Neural progenitor cell (in vitro differentiated cells): ENCODE measurements around the gene KRTAP29-1. TPM values are rescaled to one million over a fixed set of nuclear protein-coding genes. Genes with fewer than 3 reads are reported as not detected.

Experiments
- DNase-seq: peaks from one replicate; pipeline ENCODE4 v3.0.0-alpha.2; 2016; ENCODE audit warnings: low spot score
- H2AFZ ChIP-seq: fragments of 200-600 bp; sonication (generic); replicated peaks from 2 replicates; pipeline ENCODE4 v1.6.1; 2016; ENCODE audit warnings: antibody characterized with exemption
- H3F3A ChIP-seq: fragments of 200-600 bp; sonication (generic); 2 replicates; pipeline ENCODE4 v1.6.1; 2016; ENCODE audit warnings: antibody characterized with exemption, low read depth
- H3K27ac ChIP-seq: fragments of 200-600 bp; sonication (generic); 2 replicates; pipeline ENCODE4 v1.5.1; 2016; ENCODE audit warnings: mild to moderate bottlenecking
- H3K27me3 ChIP-seq: fragments of 200-600 bp; sonication (generic); 2 replicates; pipeline ENCODE4 v1.6.1; 2016; ENCODE audit warnings: mild to moderate bottlenecking, moderate library complexity
- H3K36me3 ChIP-seq: fragments of 200-600 bp; sonication (generic); 2 replicates; pipeline ENCODE4 v1.5.1; 2016
- H3K4me1 ChIP-seq: fragments of 200-600 bp; sonication (generic); 2 replicates; pipeline ENCODE4 v1.6.1; 2016; ENCODE audit warnings: mixed run types
- H3K4me2 ChIP-seq: fragments of 200-600 bp; sonication (generic); 2 replicates; pipeline ENCODE4 v1.6.1; 2016
- H3K4me3 ChIP-seq: fragments of 200-600 bp; sonication (generic); 2 replicates; pipeline ENCODE4 v1.5.1; 2016
- H3K79me2 ChIP-seq: fragments of 200-600 bp; sonication (generic); 2 replicates; pipeline ENCODE4 v1.6.1; 2016; ENCODE audit warnings: low read depth
- H3K9ac ChIP-seq: fragments of 200-600 bp; sonication (generic); 2 replicates; pipeline ENCODE4 v1.6.1; 2016
- H3K9me3 ChIP-seq: fragments of 200-600 bp; sonication (generic); 2 replicates; pipeline ENCODE4 v1.5.1; 2016; ENCODE audit warnings: low read depth
- H4K20me1 ChIP-seq: fragments of 200-600 bp; sonication (generic); 2 replicates; pipeline ENCODE4 v1.6.1; 2016; ENCODE audit warnings: low read depth
- H3K27ac Mint-ChIP-seq: 3 replicates; pipeline ENCODE4 v1.8.0; 2021; ENCODE audit warnings: mixed read lengths
- H3K27me3 Mint-ChIP-seq: 2 replicates; pipeline ENCODE4 v1.8.0; 2022; ENCODE audit warnings: low read depth, mild to moderate bottlenecking, inconsistent platforms, moderate library complexity, mixed read lengths; ENCODE audit not compliant: insufficient read depth
- H3K36me3 Mint-ChIP-seq: 3 replicates; pipeline ENCODE4 v1.8.0; 2021; ENCODE audit warnings: mixed read lengths
- H3K4me1 Mint-ChIP-seq: 3 replicates; pipeline ENCODE4 v1.8.0; 2021; ENCODE audit warnings: mixed read lengths
- H3K4me3 Mint-ChIP-seq: 3 replicates; pipeline ENCODE4 v1.8.0; 2021; ENCODE audit warnings: mild to moderate bottlenecking, moderate library complexity, mixed read lengths
- H3K9me3 Mint-ChIP-seq: 3 replicates; pipeline ENCODE4 v1.8.0; 2020; ENCODE audit warnings: mixed read lengths
- EZH2 ChIP-seq: fragments of 200-600 bp; sonication (generic); IDR thresholded peaks from 2 replicates; pipeline ENCODE4 v1.6.1; 2017; ENCODE audit warnings: antibody characterized with exemption, mild to moderate bottlenecking, moderate library complexity
- EZH2phosphoT487 ChIP-seq: fragments of 200-600 bp; sonication (generic); IDR thresholded peaks from 2 replicates; pipeline ENCODE4 v1.6.1; 2017; ENCODE audit warnings: antibody characterized with exemption
- total RNA-seq: library from RNA; depleted of rRNA; stranded (reverse); fragments of >200 nt; gene quantifications from 2 replicates; pipeline ENCODE4 v1.2.3, GENCODE V29; 2015; ENCODE audit warnings: low replicate concordance
- TF ChIP-seq, protein P1 (sequence below): fragments of 200-600 bp; sonication (generic); IDR thresholded peaks from 2 replicates; pipeline ENCODE4 v1.5.1; 2017; ENCODE audit warnings: antibody characterized with exemption, mild to moderate bottlenecking

KRTAP29-1 gene
- total RNA-seq, 1 donor from 2014 or later: not detected

- no peak for TF ChIP-seq EZH2phosphoT487
- Histone ChIP-seq H3K4me1 (no peaks in the 10 kb centered on the region), H3K9ac (no peak overlapping the region), H3K27me3 (no peaks in the 10 kb centered on the region), H3K9me3 (no peaks in the 10 kb centered on the region), H3K36me3 (no peaks in the 10 kb centered on the region), H3K4me3 (no peak overlapping the region), H3F3A (no peaks in the 10 kb centered on the region), H3K4me2 (no peak overlapping the region), H2AFZ (no peak overlapping the region), H4K20me1 (no peaks in the 10 kb centered on the region), H3K79me2 (no peaks in the 10 kb centered on the region), H3K27ac (no peak overlapping the region)
- Mint-ChIP-seq H3K27ac (no peak overlapping the region), H3K9me3 (no peaks in the 10 kb centered on the region), H3K4me3 (no peak overlapping the region), H3K27me3 (peaks cover 4% of the 10 kb centered on the region), H3K36me3 (no peaks in the 10 kb centered on the region), H3K4me1 (peaks cover 6% of the 10 kb centered on the region)
- no peak for DNase-seq
Observed at GRCh38 chr17:41333836-41334235, 31.2 kb upstream of the KRTAP29-1 start.

- H4K20me1 ChIP-seq: no peaks in the 10 kb centered on the region
- TF ChIP-seq, protein P1, sequence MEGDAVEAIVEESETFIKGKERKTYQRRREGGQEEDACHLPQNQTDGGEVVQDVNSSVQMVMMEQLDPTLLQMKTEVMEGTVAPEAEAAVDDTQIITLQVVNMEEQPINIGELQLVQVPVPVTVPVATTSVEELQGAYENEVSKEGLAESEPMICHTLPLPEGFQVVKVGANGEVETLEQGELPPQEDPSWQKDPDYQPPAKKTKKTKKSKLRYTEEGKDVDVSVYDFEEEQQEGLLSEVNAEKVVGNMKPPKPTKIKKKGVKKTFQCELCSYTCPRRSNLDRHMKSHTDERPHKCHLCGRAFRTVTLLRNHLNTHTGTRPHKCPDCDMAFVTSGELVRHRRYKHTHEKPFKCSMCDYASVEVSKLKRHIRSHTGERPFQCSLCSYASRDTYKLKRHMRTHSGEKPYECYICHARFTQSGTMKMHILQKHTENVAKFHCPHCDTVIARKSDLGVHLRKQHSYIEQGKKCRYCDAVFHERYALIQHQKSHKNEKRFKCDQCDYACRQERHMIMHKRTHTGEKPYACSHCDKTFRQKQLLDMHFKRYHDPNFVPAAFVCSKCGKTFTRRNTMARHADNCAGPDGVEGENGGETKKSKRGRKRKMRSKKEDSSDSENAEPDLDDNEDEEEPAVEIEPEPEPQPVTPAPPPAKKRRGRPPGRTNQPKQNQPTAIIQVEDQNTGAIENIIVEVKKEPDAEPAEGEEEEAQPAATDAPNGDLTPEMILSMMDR: no peak
- TF ChIP-seq EZH2 (no peak), EZH2phosphoT487 (no peak)
- H3K4me3 ChIP-seq: no peak overlapping the region
- H3K9me3 ChIP-seq: no peaks in the 10 kb centered on the region
- no peaks in the 10 kb centered on the region for H3K4me1 ChIP-seq
- Mint-ChIP-seq H3K36me3 (no peaks in the 10 kb centered on the region), H3K9me3 (no peaks in the 10 kb centered on the region), H3K27me3 (peaks cover 4% of the 10 kb centered on the region), H3K4me1 (peaks cover 6% of the 10 kb centered on the region), H3K27ac (no peak overlapping the region), H3K4me3 (peak overlapping the region; percentile 35)
- H3K79me2 ChIP-seq: no peaks in the 10 kb centered on the region
- H3F3A ChIP-seq: no peaks in the 10 kb centered on the region
- H3K36me3 ChIP-seq: no peaks in the 10 kb centered on the region
- no peak overlapping the region for H3K4me2 ChIP-seq
- H3K27me3 ChIP-seq: no peaks in the 10 kb centered on the region
- no peak overlapping the region for H3K27ac ChIP-seq
- no peak for DNase-seq
- H3K9ac ChIP-seq: no peak overlapping the region
- H2AFZ ChIP-seq: no peak overlapping the region
Observed at GRCh38 chr17:41333098-41333497, 30.4 kb upstream of the KRTAP29-1 start.

DNA sequence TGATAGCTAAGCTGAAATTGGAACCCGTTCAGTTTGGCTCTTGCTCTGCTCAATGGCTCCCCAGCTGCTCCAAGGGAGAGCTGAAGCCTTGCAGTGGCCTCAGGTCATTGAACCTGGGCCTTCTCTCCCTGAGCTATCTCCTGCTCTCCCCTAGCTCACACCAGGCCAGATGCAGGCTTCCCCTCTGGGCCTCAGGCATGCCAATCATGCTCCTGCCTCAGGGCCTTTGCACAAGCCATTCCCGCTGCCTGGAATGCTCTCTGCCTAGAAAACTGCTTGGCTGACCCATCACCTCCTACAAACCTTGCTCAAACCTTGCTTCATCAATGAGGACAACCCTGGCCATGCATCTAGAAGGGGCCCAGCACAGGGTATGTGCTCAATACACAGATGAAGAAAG, 29.6 kb upstream of the KRTAP29-1 start:
- Mint-ChIP-seq H3K4me3 (no peak overlapping the region), H3K9me3 (no peaks in the 10 kb centered on the region), H3K4me1 (peaks cover 6% of the 10 kb centered on the region), H3K27ac (no peak overlapping the region), H3K36me3 (no peaks in the 10 kb centered on the region), H3K27me3 (peaks cover 4% of the 10 kb centered on the region)
- no peaks in the 10 kb centered on the region for H3K4me1 ChIP-seq
- H3K4me2 ChIP-seq: no peak overlapping the region
- no peak for TF ChIP-seq EZH2phosphoT487
- no peak for TF ChIP-seq EZH2
- TF ChIP-seq, protein P1: no peak
- no peaks in the 10 kb centered on the region for H3F3A ChIP-seq
- H2AFZ ChIP-seq: no peak overlapping the region
- H3K4me3 ChIP-seq: no peak overlapping the region
- no peaks in the 10 kb centered on the region for H3K9me3 ChIP-seq
- no peaks in the 10 kb centered on the region for H3K27me3 ChIP-seq
- H3K27ac ChIP-seq: no peak overlapping the region
- no peak overlapping the region for H3K9ac ChIP-seq
- H3K79me2 ChIP-seq: no peaks in the 10 kb centered on the region
- DNase-seq: no peak
- no peaks in the 10 kb centered on the region for H4K20me1 ChIP-seq
- no peaks in the 10 kb centered on the region for H3K36me3 ChIP-seq

DNA sequence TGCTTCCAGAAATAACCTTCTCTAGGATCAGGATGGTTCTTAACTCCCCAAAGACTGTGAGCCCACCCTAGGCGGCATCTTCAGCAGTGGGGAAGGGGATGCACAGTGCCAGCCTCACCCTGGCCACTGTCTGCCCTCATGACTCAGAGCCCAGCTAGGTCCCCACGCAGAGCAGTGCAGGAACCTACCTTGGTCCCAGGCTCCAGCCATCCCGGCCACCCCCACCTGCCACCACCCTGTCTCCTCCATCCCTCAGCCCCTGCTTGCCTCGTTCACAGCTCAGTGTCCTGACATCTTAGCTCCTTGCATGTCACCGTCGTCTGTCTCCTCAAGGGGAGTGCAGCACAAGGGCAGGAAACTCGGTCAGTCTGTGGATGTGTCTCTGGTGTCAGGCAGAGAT, 29.0 kb upstream of the KRTAP29-1 start:
- TF ChIP-seq EZH2: no peak
- TF ChIP-seq, protein P1: no peak
- TF ChIP-seq EZH2phosphoT487: no peak
- no peak for DNase-seq
- no peak overlapping the region for H3K9ac ChIP-seq
- no peaks in the 10 kb centered on the region for H3F3A ChIP-seq
- H3K79me2 ChIP-seq: no peaks in the 10 kb centered on the region
- no peaks in the 10 kb centered on the region for H3K36me3 Mint-ChIP-seq
- no peaks in the 10 kb centered on the region for H3K9me3 ChIP-seq
- no peak overlapping the region for H3K4me2 ChIP-seq
- H3K4me1 ChIP-seq: no peaks in the 10 kb centered on the region
- H3K27ac ChIP-seq: no peak overlapping the region
- H3K4me3 ChIP-seq: no peak overlapping the region
- no peak overlapping the region for H3K4me3 Mint-ChIP-seq
- H3K27me3 ChIP-seq: no peaks in the 10 kb centered on the region
- no peaks in the 10 kb centered on the region for H3K36me3 ChIP-seq
- peaks cover 4% of the 10 kb centered on the region for H3K27me3 Mint-ChIP-seq
- peaks cover 6% of the 10 kb centered on the region for H3K4me1 Mint-ChIP-seq
- no peaks in the 10 kb centered on the region for H4K20me1 ChIP-seq
- H3K9me3 Mint-ChIP-seq: no peaks in the 10 kb centered on the region
- no peak overlapping the region for H2AFZ ChIP-seq
- no peak overlapping the region for H3K27ac Mint-ChIP-seq
